Bronchial epithelial cell (primary cell): ENCODE measurements around the gene FGB. TPM values are rescaled to one million over a fixed set of nuclear protein-coding genes. Genes with fewer than 3 reads are reported as not detected.

ENCODE experiments used
- DNase-seq: peaks from one replicate; pipeline ENCODE4 v3.0.0-alpha.2; 2010; ENCODE audit warnings: low read depth
- FAIRE-seq: peaks from 2 replicates; lab custom pipeline; 2011; peaks lifted over from hg19 to GRCh38; lab: Jason Lieb, UNC
- H3K27me3 ChIP-seq: 2 replicates; pipeline ENCODE4 v1.5.1; 2011; ENCODE audit warnings: low read length; ENCODE audit not compliant: control insufficient read depth, insufficient read depth
- H3K36me3 ChIP-seq: 2 replicates; pipeline ENCODE4 v1.5.1; 2011; ENCODE audit warnings: low read length; ENCODE audit not compliant: control insufficient read depth, insufficient read depth
- H3K4me3 ChIP-seq: 2 replicates; pipeline ENCODE4 v1.5.1; 2011; ENCODE audit warnings: mild to moderate bottlenecking, low read depth, low read length, control low read depth
- CTCF ChIP-seq: IDR thresholded peaks from 2 replicates; pipeline ENCODE4 v1.5.1; 2011; ENCODE audit warnings: mild to moderate bottlenecking, moderate library complexity, low read length, control low read depth, inconsistent platforms; ENCODE audit not compliant: insufficient read depth, severe bottlenecking
- total RNA-seq: library from RNA; depleted of rRNA; stranded (reverse); fragments of >200 nt; gene quantifications from 2 replicates; pipeline ENCODE4 v1.2.1, GENCODE V29; 2014

The FGB gene
- total RNA-seq, 1 donor from 2014 or later, result not detected

GRCh38 chr4:154559141-154559493 is 3.7 kb upstream of the FGB start:
- Histone ChIP-seq H3K36me3 (no peaks in the 10 kb centered on the region), H3K4me3 (no peak overlapping the region), H3K27me3 (no peaks in the 10 kb centered on the region)
- no peak for FAIRE-seq
- TF ChIP-seq CTCF, result no peak
- no peak for DNase-seq

- peak; percentile 71 for TF ChIP-seq CTCF
- FAIRE-seq, result peak; percentile 7
- Histone ChIP-seq H3K27me3 (no peaks in the 10 kb centered on the region), H3K36me3 (no peaks in the 10 kb centered on the region), H3K4me3 (no peak overlapping the region)
- peak; percentile 68 for DNase-seq
Measured at GRCh38 chr4:154559494-154560418, 3.1 kb upstream of the FGB start.

GRCh38 chr4:154560419-154560801 is 2.4 kb upstream of the FGB start:
- no peaks in the 10 kb centered on the region for H3K36me3 ChIP-seq
- TF ChIP-seq CTCF, result no peak
- DNase-seq (no peak), FAIRE-seq (no peak)
- no peak overlapping the region for H3K4me3 ChIP-seq
- no peaks in the 10 kb centered on the region for H3K27me3 ChIP-seq

- Histone ChIP-seq H3K27me3 (no peaks in the 10 kb centered on the region), H3K4me3 (no peak overlapping the region), H3K36me3 (no peaks in the 10 kb centered on the region)
- peak; percentile 84 for DNase-seq
- FAIRE-seq, result no peak
- no peak for TF ChIP-seq CTCF
Measured at GRCh38 chr4:154560824-154561231, 2.0 kb upstream of the FGB start.

GRCh38 chr4:154564311-154564710 is 1.5 kb downstream of the FGB start:
- Histone ChIP-seq H3K36me3 (no peaks in the 10 kb centered on the region), H3K4me3 (no peak overlapping the region), H3K27me3 (no peaks in the 10 kb centered on the region)
- DNase-seq, result peak; percentile 75
- no peak for FAIRE-seq
- TF ChIP-seq CTCF, result no peak

- FAIRE-seq (no peak), DNase-seq (no peak)
- no peaks in the 10 kb centered on the region for H3K27me3 ChIP-seq
- no peaks in the 10 kb centered on the region for H3K36me3 ChIP-seq
- no peak overlapping the region for H3K4me3 ChIP-seq
- no peak for TF ChIP-seq CTCF
Measured at GRCh38 chr4:154565704-154566103, 2.9 kb downstream of the FGB start.
